Omental fat pad (tissue), 4 donors: Measurements from ENCODE around the gene BLMH. TPM values are rescaled to one million over a fixed set of nuclear protein-coding genes. Genes with fewer than 3 reads are reported as not detected.

ENCODE experiments used
- ATAC-seq: fragments of 150-250 bp; one replicate; pipeline ENCODE4 v1.9.1; 2016; ENCODE audit warnings: mild to moderate bottlenecking, moderate library complexity; ENCODE audit not compliant: low FRiP score
- DNase-seq: peaks from one replicate; pipeline ENCODE4 v3.0.0-alpha.2; 2019; ENCODE audit warnings: low spot score
- CTCF ChIP-seq, 3 donors: fragments of 450-650 bp; IDR thresholded peaks; one replicate each; pipeline ENCODE4 v1.5.1; 2016 to 2017; ENCODE audit warnings: antibody characterized with exemption in 3 of 3, mild to moderate bottlenecking in 3 of 3, moderate library complexity in 2 of 3
- total RNA-seq, 4 donors: library from RNA; depleted of rRNA; stranded (reverse); fragments of >200 nt; gene quantifications; one replicate each; pipeline ENCODE4 v1.1.0, GENCODE V29; 2016

The BLMH gene
- total RNA-seq, 4 donors from 2014 or later: 19.1 to 33.9 (median 28.3) TPM

- TF ChIP-seq CTCF (IDR thresholded peaks at IDR 0.05): no peak
- no peak for ATAC-seq
- no peak for DNase-seq
Observed at GRCh38 chr17:30238003-30238344, 53.8 kb downstream of the BLMH start.

GRCh38 chr17:30237296-30238002 is 54.3 kb downstream of the BLMH start:
- peak; percentile 35 for ATAC-seq
- no peak for DNase-seq
- no peak for TF ChIP-seq CTCF (IDR thresholded peaks at IDR 0.05)

- ATAC-seq: no peak
- no peak for DNase-seq
- no peak for TF ChIP-seq CTCF (IDR thresholded peaks at IDR 0.05)
Observed at GRCh38 chr17:30236766-30237165, 55.0 kb downstream of the BLMH start.

- no peak for ATAC-seq
Observed at GRCh38 chr17:30236297-30236624, 55.5 kb downstream of the BLMH start.

GRCh38 chr17:30235386-30236296 is 56.1 kb downstream of the BLMH start, which contains the start of gene SLC6A4:
SLC6A4 (minus strand) TSS chr17:30235697; CDS start chr17:30221958, 13,739 bp downstream.
- DNase-seq (no peak), ATAC-seq (peak; percentile 6)
- TF ChIP-seq CTCF (IDR thresholded peaks at IDR 0.05): no peak

More at GRCh38 chr17:30236297-30236624, 55.5 kb downstream of the BLMH start:
- DNase-seq: no peak
- no peak for TF ChIP-seq CTCF (IDR thresholded peaks at IDR 0.05)

- ATAC-seq: no peak
- DNase-seq: no peak
- no peak for TF ChIP-seq CTCF (IDR thresholded peaks at IDR 0.05)
Observed at GRCh38 chr17:30234964-30235363, 56.8 kb downstream of the BLMH start.
